Eye (tissue), 1 donor: Measurements from ENCODE around the gene HECTD4.
"Not testable (repeated sequence)": the region's sequence is repeated elsewhere in the genome, so short reads cannot be mapped to it uniquely, and the experiment has no call there.

ENCODE experiments used
- DNase-seq: peaks from one replicate; pipeline ENCODE4 v3.0.0-alpha.2; 2015

The HECTD4 gene

DNA sequence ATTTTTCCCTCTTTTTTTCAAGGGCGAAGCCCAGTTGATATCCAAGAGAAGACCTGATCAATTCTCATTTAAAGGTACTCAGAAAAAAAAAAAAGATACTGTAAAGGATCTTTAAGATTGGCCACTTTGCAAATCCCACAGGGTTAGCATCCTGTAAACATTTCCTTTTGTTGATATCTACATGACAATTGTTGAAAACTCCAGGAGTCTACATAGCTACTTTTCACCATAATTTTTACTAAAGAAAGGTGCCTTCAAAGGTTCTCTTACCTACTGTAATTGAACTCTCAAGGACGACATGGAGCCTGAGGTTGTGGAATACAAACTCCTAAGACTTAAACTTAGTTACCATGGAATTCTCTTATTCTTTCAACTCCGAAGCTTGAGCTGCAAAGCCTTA, 125.5 kb downstream of the HECTD4 start:
- no peak for DNase-seq

DNA sequence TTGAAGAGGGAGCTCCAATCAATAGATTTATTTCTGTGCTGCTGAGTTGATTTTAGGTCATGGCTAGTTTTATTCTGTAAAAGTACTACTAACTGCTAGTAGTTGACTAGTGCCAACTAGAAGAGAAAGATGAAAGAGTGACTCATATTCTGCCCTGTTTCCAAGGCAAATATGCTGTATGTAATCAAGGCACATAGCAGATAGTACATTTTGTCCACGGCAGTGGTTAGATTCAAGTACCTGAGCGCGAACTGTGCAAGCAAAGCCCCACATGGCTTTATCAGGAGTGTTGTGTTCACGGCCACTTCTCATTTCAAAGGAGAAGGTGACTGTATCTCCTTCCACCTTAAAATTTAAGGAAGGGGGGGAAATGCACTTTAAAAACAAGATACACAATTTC, 130.0 kb downstream of the HECTD4 start:
- DNase-seq = no peak

DNA sequence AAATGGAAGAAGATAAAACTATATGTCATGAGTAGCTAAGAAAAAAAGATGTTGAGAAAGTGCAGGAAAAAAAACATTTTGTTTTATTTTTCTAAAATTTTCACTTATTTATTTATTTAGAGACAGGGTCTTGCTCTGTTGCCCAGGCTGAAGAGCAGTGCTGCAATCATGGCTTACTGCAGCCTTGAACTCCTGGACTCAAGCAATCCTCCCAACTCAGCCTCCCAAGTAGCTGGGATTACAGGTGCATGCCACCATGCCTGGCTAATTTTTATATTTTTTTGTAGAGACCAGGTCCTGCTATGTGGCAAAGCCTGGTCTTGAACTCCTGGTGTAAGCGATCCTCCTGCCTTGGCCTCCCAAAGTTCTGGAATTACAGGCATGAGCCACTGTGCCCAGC, 137.3 kb downstream of the HECTD4 start:
- DNase-seq = not testable (repeated sequence)

DNA sequence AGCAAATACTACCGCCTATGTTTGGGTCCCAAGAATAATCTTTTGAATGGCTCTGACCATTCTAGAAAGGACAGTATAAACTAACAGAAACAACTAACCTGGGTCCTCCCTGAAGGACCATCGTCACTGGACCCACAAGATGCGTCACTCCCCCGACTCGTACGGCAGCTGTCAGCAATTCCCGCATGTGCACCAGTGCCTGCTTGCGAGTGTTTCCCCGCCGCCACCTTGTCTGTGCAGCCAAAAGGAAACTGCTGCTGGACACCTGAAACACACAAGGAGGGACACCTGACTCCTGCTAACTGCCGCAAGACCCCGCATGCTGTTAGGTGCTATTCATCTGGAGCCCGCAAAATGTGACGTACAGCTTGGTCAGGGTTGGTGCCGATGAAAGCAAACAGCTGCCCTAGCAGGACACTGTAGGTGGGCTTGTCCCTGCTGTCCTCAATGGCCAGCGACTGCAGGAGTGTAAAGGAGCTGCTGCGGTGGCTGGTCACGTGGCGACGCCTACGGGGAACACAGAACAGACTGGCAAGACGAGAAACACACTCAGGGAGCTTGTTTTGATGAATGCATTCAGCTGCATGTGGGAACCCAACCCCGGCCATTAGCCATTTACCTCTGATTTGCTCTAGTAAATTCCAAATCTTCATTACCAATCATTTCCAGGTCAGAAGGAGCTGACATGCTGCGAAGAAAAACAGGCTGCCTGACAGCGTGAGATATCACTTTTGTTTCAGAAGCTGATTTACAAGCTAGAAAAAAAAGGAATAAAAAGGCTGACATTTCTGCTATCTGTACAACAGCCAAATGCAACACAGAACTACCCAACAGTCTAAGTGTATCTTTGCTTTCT, 138.7 kb downstream of the HECTD4 start:
- no peak for DNase-seq

DNA sequence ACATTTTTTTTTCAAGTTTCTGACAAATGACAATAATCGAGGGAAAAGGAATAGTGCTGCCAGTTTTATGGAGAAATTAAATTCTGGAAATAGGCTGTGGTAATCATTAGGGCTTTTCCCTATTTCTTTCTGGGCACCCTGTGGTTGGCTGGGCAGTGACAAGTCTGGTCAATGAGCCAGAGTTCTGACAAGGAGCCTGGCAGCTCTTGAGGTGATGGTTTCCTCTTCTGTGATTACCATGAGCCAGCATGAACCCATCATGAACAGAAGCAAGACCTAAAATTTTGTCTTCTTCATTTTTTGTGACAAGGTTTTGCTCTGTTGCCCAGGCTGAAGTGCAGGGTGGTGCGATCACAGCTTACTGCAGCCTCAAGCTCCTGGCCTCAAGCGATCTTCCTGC, 141.1 kb downstream of the HECTD4 start:
- no peak for DNase-seq

DNA sequence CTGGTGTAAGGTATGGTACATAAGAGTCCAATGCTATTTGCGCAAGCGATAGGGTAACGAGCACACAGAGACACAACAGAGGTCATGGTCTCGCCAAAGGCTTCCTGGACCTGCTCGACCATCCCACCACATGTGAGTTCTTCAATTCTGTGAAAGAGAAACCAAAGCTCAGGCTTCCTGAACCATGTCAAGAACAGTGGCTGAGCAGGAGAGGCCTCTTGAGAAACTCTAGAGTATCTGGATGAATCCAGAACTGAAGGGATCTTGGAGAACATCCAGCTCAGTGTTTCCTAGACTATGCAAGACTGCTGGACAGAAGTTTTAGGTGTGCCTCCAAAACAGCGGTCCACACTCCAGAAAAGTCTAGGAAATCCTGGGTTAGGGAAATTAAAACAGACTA, 142.3 kb downstream of the HECTD4 start:
- DNase-seq = no peak

DNA sequence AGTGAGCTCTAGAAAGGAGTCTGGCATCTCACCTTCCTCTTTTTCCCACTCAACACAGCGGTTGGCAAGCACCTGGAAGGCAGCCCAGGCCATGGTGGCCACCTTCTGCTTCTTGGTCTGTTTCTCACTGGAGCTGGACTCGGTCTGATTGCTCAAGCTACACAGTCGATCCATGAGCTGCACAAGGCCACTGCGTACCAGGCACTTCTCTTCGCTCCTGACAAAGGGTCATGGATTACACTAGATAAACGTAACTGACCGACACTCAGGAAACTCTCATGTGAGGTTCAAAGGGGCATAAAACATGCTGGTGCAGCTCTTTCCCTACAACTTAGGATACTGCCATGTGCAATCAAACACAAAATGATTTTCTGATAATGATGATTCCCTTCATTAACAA, 143.2 kb downstream of the HECTD4 start:
- no peak for DNase-seq

DNA sequence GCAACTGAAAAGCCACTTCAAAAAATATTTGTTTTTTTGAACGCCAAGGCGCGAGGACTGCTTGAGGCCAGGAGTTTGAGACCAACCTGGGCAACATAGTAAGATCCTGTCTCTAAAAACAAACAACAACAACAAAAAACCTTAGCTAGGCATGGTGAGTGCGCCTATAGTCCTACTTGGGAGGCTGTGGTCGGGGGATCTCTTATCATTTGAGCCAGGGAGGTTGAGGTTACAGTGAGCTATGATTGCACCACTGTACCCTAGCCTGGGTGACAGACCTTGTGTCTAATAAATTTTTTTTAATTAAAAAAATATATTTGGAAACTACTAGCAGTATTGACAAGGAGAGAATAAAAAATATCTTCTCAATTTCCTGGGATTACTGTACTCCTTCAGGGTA, 143.8 kb downstream of the HECTD4 start:
- no peak for DNase-seq

DNA sequence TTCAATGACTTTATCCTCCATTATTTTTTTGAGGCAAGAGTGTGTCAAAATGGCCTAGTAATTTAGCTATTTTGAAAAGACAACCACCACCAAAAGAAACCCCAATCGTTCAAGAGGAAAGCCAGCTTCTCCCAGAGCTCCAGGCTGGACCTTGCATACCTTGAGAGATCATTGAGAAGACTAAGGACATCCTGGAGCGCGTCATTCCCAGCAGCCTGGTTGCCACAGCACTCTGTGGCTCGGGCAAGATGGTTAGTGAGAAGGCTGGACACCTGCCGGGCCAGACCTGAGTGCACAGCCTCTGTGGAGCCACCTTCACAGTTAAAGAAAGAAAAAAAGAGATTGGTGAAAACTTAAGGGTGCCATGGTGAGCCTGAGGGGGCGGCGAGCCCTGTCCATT, 145.4 kb downstream of the HECTD4 start:
- no peak for DNase-seq

DNA sequence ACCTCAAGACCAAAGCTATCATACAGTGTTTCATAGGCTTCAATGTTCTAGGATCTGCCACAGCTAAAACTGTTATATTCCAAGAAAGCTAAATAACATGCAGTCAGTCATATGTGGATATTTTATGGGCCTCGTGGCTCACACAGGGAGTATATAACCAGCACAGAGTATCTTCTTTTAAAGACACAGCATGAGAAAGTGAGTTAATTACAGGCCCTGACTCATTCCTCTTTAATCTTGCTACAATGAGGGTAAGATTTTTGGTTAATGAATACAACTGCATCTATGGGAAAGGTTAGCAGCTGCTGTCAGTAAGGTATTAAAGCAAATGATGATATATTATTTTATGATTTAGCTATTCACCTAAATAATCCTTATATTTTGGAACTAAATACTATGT, 145.8 kb downstream of the HECTD4 start:
- DNase-seq = no peak

DNA sequence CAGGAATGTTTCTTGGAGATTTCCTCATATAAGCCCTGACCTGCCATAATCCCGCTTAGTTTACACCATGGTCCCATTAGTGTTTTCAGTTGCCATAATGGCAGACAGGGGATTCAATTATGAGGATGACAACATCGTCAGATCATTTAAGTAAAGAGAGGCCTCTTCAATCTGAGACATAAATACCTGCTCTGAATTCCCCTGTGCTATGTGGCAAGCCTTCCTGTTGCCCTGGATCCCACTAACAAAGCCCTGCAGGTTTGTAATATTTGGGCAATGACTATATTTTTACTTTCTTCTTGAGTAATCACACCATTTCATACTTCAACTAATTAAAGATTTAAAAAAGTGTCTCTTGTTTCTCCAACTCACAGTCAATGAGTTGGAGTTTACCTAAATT, 147.9 kb downstream of the HECTD4 start:
- DNase-seq = no peak

DNA sequence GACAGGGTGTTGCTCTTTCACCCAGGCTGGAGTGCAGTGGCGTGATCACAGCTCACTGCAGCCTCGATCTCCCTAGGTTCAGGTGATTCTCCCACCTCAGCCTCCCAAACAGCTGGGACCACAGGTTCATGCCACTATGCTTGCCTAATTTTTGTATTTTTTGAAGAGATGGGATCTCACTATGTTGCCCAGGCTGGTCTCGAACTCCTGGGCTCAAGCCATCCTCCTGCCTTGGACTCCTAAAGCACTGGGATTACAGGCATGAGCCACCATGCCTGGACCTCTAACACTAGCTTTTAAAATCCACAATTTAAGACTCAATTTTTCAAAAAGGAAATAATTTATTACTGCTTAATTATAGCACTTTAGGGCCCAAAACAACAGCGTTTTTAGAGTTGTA, 149.0 kb downstream of the HECTD4 start:
- DNase-seq = no peak

DNA sequence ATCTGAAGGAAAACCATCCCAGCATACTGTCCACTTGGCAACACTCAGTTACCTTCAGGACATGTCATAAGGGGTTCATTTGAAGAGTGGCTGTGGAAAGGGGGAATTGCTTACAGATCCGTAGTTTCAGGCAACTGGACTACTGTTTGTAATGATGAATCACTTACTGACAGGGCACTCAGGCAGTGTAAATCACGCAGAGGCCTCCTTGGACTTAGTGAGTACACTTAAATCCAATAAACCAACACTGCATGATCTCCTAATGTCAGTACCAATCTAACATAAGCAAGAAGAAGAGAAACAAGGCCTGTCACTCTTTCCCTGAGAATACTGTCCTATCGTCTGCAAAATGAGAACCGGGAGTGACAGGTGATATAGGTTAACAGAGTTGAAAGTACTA, 152.1 kb downstream of the HECTD4 start:
- DNase-seq = no peak

DNA sequence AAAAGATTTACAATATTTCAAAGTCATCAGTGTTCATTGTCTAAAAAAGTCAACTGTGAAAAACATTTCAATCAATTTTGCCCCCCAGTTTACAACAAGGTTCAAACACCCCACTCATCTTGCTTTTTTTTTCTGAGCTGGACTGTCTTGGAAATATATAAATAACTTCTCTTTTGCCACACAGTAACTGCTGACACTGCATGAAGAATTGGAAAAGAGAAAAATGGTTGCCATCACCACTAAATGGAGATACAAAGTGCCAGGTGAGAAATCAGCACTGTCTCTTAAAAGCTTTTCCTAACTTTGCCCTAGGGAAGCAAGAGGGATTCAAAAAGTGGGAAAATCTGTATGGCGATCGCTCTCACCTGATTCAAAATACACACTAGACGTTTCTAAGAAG, 155.5 kb downstream of the HECTD4 start:
- no peak for DNase-seq

DNA sequence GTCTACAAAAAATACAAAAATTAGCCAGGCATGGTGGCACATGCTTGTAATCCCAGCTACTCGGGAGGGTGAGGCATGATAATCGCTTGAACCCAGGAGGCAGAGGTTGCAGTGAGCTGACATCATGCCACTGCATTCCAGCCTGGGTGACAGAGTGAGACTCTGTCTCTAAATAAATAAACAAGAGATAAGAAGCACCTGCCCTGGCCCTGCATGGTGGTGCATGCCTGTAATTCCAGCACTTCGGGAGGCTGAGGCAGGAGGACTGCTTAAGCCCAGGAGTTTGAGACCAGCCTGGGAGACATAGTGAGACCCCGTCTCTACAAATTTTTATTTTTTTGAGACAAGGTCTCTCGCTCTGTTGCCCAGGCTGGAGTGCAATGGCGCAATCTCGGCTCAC, 161.6 kb downstream of the HECTD4 start:
- not testable (repeated sequence) for DNase-seq

DNA sequence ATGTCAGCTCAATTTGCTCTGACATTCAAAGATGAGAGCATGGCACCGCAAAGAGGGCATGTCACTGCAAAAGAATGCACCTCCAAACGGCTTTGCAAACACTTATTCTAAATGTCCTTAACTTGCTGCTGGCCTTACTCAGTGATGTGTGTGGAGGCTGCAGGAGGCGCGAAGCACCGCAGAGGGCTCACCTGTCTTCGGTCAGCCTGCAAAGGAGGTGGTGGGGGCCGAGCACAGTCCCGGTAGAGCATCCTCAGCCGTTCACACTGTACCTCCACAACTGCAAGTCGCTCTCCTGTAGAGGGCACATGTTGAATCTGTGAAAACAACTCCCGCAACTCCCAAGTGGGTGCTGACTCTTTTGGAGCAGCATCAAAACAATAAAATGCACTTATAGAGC, 163.0 kb downstream of the HECTD4 start:
- DNase-seq = no peak

DNA sequence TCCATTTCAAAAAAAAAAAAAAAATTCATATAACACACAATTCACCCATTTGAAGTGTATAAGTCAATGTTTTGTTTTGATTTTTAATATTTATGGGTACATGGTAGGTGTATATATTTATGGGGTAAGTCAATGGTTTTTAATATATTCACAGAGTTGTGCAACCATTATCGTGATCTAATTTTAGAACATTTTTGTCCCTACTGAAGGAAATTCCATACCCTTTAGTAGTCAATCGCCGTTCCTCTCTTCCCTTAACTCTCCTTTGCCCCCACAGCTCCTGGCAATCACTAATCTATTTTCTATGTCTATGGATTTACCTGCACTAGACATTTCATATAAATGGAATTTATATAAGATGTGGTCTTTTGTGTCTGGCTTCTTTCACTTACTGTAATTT, 164.1 kb downstream of the HECTD4 start:
- no peak for DNase-seq

DNA sequence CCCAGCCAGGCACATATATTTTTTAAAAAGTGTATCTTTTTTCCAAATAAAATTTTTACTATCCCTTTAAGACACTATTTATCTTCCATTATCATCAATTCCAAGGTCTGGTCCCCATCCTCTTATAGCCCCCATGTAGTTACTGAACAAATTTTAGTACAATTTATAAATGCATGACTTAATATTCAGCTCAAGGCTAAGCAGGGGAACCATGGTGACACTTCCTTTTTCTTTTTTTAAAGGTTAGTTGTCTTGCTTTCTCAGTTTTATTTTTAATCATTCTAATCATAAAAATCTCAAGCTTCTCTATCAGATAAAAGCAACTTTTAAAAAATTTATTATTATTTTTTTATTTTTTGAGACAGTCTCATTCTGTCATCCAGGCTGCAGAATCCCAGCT, 164.6 kb downstream of the HECTD4 start:
- DNase-seq = no peak

DNA sequence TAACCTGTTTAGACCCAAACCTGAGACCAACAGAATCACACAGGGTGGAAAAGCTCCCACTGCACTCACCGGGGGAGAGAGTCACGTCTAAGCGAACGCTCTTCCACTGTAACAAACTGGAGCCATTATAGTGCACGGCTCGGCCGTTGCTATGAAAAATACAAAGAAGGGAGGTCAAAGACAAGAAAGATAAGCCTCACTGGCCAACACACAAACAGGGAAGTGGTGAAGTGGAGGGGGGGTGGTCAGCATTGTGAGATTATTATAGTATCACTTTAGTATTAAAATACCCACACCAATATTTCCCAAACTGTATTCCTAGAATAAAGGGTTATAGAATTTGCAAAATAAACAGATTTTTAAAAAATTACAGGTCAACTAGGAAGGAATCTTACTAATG, 166.0 kb downstream of the HECTD4 start:
- no peak for DNase-seq

DNA sequence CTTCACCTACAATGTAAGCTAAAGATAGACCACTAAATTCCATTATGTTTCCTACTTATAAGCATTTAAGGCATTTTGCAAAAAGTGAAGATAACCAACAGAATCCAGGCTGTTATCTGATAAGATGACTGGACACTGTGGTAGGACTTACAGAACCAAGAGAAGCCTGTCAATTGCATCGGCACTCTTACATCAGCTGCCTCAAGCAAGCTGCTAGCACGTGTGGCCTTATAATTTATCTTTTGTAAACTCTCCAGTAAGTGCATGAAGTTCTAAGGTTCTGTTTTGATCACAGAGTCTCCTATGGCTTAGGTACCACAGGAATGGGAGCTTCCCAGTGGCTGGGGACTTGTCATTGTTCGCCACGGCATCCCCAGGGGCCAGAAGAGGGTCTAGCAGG, 168.2 kb downstream of the HECTD4 start:
- DNase-seq = no peak

DNA sequence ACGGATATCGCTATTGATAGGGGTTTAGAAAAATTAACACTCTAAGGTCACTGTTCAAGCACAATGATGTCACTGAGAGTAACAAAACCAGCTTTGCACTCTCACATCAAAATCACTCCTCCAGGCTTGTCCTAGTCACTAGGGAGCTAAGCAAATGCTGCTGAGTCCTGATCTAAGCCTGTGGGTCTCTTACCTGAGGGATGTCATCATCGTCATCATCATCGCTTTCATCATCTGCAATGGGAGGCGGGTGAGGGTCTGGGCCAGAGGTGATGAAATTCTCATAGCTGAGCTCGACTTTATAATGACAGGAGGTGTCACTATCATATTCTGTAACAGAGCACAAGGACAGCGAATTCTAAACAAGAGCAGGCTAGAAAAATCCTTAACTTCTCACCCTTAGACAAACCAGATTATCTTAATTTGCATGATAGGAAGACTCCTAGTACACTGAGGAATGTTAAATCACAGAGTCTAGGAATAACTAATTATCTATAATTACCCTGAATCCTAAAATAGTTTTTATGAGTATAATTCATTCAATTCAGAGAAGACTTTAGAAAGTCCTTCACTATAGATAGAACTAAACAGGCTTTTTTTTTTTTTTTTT, 173.8 kb downstream of the HECTD4 start:
- DNase-seq = no peak

DNA sequence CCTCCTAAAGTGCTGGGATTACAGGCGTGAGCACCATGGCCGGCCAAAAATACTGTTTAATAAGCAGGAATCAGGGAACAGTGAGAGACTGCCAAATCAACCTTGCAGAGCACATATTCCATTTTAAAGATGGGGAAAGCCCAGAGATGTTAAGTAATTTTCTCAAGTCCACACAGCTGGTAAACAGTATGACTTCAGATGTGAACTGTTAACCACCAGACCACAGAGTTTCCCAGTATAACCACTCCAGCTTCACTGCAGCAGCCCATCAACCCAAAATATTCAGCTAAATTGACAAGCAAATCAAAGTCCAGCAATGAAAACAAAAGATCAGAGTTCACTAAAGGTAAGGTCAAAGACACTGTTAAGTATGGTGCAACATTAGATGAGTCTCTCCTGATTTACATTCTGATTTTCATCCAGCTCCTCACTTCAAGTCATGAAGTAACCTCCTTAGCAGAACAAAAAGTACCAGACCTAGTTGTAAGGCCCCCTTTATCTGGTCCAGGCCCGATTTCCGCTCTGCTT, 174.8 kb downstream of the HECTD4 start:
- DNase-seq = no peak

DNA sequence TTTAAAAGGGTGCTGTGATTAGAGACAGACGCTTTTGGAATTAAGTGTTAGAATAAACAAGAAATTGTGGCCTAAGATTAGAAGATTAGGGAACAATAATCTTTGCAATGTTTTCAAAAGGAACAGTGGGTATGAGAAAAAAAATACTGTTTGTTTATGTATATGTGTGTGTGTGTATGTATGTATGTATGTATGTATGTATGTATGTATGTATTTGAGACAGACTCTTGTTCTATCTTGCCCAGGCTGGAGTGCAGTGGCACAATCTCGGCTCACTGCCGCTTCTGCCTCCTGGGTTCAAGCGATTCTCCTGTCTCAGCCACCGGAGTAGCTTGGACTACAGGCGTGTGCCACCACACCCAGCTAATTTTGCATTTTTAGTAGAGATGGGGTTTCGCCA, 175.3 kb downstream of the HECTD4 start:
- no peak for DNase-seq

DNA sequence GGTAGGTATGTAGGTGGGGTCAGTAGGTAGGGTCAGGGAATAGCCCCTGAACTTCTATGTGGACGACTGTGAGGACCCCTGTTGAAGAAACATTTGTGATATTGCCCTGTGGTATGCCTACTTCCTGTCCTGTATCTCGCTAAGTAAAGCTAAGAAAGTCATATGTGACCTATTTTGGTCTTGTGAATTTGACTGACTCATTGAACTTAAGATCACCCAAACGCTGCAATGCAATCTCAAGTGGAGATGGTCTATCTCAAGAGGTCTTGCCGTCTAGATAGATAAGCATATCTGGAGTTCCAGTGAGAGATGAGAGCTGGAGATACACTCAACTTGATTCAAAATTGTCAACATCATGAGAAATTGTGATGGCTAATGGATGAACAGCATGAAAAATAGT, 183.1 kb downstream of the HECTD4 start:
- DNase-seq = peak; percentile 2
